ENCODE measurements around the gene KIAA1671.

Gene KIAA1671

DNA sequence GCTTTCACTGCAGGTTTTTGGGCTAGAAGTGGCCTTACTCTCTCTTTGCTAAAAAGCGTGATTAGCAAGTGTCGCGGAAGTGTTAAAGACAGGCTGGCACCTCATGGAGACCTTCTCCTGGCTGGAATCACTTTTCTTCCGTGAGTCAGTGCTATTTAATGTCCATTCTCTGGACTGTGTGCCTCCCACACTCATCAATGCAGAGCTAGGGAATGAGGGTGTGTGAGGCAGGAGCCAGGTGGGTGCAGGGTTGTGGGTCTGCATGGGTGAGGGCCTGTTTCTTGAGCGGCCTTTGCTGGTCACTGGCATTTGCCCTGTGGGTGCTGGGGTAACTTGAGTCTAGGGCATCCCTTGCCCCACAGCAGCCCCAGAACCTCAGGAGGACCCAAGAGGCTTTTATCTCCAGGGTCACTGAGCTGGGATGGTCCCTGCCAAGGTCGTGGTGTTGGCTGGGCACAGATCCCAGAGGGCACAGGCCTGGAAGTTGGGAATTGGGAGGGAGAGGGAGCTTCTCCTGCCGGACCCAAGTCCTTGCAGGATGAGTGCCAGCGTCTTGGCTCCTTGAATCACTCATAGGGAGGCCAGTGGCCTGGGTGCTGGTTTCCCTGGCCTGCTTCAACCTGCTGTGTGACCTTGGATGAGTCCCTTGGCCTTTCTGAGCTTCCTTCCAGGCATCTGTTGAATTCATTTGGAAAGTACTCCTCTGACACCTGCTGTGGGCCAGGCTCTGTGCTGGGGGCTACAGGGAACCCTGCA lies 30.0 kb downstream of the KIAA1671 start:
- DNase-seq = no peak

DNA sequence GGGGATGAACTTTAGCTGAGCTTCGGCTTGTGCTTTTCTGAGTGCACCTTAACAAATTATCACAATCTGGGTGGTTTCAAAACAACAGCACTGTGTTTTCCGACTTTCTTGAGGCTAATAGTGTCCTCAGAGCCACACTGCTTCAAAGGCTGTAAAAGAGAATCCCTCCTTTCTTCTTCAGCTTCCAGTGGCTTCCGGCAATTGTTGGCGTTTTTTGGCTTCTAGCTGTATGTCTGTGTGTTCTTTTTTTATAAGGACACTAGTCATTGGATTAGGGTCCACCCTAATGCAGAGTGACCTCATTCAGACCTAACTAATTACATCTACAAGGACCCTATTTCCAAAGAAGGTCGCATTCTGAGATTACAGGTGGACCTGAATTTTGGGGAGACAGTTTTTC lies 30.6 kb downstream of the KIAA1671 start:
- DNase-seq = no peak

- DNase-seq = no peak
These were observed 31.6 kb downstream of the KIAA1671 start for GRCh38 chr22:24984122-24984521.

GRCh38 chr22:24985826-24986214 lies 33.3 kb downstream of the KIAA1671 start:
- DNase-seq = no peak

DNA sequence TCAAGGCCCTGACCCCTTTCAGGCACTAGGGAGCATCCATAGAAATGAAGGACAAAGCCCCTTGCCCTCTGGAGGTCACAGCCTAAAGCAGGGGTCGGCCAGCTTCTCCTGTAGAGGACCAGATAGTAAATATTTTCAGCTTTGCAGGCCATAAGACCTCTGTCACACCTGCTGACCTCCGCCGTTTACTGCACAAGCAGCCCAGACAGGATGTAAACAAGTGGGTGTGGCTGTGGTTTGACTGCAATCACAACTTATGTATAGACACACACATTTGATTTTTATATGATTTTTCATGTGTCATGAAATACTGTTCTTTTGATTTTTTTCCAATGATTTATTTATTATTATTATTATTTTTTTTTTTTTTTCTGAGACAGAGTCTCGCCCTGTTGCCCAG lies 34.3 kb downstream of the KIAA1671 start:
- no peak for DNase-seq

DNA sequence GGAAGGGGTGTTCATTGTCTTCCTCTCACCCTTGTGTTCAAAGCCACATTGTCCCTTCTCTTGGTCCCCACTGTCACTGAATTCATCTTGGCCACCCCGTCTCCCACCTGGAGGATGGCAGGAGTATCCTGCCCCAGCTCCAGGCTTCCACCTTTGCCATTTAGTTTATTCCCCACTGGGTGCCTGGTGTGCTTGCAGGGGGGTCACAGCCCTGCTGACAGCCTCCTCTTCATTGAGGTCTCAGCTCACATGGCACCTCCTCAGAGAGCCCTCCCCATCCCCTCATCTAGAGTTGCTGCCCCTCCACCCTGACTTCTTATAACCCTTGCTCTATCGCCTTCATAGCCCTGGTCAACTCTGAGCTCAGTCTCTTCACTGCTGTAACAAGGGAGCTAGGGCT lies 36.6 kb downstream of the KIAA1671 start:
- no peak for DNase-seq

DNA sequence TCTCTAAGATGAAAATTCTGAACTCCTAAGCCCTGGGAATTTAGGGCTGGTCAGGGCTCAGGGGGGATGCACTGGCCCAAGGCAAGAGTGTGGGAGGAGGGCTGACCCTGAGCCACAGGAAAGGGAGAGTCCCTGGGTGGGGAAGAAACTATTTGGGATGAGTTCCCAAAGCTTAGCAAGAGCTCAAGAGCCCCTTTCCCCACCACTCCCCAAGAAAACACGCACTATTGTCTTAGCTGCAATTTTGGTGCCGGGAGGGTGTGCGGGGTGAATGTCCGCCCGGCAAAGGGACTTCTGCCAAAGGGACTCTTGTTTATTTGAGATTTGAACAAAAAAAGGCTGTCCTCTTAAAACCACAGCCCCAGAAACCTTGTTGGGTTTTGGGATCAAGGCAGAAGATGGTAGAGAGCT lies 37.0 kb downstream of the KIAA1671 start:
- no peak for DNase-seq

DNA sequence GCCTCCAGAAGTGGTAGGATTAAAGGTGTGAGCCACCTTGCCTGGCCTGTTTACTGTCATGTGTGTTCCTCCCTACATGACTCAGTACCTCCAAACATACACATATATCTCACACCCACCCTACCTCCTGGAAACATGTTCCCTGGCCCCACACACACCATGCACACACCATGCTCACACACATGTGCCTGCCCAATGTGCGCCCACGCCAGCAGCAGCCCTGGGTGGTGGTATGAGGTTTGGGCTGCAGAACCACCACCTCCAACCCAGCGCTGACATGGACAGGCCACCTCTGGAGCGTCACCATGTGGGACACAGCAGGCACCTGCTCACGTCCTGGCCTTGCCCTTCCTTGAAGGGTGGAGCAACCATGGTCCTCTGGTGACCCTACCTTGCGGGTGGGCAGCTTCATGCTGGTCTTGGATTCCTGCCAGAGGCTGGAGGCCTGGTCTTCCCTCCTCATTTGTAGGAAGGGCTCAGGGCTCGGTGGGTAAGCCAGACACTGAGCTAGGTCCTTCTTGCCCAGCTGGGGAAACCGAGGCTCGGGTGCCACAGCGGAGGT lies 37.9 kb downstream of the KIAA1671 start:
- DNase-seq = no peak

- no peak for DNase-seq
These were observed 40.4 kb downstream of the KIAA1671 start for GRCh38 chr22:24992946-24993345.

DNA sequence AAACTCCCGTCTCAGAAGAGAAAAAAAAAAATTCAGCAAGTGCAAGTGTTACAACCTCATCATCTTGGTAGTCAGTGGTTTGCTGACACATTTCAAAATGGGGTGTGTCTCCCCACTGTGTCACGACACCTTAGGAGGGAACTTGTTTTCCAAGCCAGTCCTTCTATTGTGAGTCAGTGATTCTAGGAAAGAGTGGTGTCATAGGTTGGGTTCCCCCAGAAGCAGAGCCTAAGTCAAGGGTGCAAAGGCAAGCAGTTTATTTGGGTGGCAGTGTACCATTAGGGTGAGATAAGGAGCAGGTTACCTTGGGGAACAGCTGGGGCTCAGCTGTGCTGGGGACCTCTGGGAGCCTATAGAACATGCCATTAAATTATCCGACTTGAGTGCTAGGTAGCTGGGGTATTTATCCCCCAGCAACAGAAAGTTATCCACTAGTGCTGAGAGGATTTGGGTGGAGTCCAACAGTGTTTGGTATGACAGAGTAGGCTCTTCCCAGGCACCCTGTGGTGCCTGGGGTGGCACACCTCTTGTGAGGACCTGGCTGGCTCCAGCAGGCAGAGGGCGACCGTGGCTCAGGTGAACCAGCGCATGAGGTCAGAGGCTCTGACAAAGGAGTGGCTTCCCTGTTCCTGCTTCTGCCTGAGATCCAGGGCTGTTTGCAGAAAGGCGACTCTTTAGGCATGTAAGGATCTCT lies 41.7 kb downstream of the KIAA1671 start:
- no peak for DNase-seq

DNA sequence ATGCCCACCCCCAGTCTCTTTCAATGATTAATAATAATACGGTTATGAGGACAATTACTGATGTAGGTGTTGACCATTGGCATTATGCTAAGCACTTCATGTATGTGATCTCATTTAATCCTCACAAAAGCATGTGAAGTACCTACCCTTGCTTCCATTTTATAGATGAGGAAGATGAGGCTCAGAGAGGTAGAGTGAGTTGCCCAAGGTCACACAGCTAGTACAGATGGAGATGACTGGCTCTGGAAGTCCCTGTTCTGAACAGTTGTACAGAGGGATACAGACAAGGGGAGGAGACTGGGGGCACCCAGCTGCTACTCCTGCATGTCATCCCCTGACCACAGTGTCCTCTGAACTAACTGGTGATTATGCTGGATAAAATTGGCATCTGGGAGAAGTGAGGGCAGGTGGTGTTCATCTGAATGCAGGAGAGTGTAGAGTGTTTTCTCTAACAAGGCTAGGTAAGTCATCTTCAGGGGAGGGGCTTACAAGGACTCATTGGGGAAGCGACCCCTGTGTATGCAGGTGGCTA lies 43.2 kb downstream of the KIAA1671 start:
- DNase-seq = no peak

GRCh38 chr22:24996420-24996952 lies 44.0 kb downstream of the KIAA1671 start:
- no peak for DNase-seq

DNA sequence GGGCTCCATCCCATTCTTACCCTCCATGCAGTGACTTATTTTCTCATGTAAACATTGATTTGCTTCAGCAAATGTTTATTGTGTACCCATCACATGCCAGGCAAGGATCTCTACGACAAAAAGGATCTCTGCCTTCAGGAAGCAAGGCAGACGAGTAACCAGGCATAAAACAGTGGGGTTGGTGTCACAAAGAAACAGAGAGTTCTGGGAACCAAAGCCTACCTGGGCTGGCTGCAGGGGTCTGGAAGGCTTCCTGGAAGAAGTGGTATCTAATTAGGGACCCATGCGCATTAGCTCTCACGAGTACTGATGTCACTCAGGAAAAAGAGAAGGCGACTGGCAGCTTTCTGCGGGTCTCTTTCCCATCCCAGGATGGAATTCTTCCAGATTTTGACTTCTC lies 44.5 kb downstream of the KIAA1671 start:
- DNase-seq = no peak

- DNase-seq = no peak
These were observed 48.2 kb downstream of the KIAA1671 start for GRCh38 chr22:25000686-25001085.

DNA sequence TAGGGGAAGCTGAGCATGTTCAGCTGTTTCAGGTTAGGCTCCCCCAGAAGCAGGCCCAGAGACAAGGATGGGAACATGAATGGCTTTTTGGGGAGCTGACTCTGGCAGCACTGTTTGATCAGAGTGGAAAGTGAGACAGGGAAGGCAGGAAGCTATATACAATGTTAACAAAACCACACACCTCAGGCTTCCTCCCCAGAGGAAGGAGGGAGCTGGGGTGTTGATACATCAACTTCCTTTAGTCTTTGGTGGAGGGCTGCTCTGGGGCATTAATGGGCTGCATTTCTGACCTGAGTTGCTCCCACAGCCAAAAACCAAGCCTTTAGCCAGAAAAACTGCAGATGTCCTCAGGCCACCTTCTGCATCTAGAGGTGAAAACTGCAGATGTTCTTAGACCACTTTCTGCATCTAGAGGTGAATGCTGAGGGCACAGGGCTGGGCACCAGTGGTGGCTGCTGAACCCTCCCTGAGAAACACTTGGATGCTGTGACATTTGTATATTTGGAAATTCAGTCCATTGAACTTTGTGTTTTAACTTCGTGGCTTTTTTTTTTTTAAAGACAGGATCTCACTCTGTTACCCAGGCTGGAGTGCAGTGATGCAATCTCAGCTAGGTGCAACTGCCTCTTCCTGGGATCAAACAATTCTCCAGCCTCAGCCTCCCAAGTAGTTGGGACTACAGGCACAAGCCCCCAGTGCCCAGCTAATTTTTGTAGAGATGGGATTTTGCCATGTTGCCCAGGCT lies 49.9 kb downstream of the KIAA1671 start:
- no peak for DNase-seq

DNA sequence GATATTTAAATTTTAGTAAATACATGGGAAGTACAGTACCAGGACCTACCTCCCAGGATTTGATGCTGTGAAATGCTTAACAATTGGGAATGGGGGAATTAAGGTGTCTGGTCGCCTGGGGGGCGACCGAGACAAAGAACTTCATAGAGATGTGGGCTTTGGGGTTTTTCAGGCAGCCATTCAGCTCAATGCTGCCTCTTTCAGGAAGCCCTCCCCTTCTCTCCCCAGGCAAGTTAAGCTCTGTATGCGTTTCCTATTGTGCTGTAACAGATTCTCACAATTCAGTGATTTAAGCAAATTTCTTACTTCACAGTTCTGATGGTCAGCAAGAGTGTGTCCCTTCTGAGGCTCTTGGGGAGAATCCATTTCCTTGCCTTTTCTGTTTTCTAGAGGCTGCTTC lies 53.8 kb downstream of the KIAA1671 start:
- no peak for DNase-seq

DNA sequence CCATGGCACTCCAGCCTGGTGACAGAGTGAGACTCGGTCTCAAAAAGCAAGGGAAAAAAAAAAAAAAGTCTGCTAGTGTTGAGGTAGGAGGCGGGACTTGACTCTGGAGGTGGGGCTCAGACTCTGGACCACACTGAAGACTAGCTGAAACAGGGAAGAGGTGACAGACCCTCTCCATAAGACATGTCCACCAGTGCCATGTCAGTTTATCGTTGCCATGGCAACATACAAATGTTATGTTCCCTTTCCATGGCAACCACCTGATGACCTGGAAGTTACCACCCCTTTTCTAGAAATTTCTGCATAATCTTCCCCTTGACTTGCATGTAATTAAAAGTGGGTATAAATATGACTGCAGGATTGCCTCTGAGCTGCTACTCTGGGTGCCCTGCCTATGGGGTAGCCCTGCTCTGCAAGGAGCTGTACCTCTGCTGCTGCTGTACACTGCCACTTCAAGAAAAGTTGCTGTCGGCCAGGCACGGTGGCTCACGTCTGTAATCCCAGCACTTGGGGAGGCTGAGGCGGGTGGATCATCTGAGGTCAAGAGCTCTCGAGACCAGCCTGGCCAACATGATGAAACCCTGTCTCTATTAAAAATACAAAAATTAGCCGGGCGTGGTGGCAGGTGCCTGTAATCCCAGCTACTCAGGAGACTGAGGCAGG lies 55.1 kb downstream of the KIAA1671 start:
- no peak for DNase-seq

DNA sequence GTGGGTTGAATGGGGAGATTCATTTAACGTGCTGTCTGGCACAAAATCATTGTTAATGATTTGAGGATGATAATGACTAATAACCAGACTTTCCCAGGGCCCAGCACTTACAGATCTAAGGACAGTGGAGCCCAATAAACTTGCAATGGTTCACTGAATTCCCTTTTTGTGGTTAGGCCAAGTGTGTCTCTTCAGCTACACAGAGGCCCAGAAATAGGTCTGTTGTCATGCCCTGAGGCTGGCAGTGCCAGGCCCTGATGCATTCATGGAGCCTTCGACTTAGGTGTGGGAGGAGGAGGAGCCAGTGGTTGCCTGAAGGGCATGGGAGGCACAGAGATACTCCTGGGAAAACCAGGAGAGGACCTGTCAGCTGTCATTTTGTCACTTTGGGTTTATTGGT lies 56.1 kb downstream of the KIAA1671 start:
- DNase-seq = peak; percentile 45

DNA sequence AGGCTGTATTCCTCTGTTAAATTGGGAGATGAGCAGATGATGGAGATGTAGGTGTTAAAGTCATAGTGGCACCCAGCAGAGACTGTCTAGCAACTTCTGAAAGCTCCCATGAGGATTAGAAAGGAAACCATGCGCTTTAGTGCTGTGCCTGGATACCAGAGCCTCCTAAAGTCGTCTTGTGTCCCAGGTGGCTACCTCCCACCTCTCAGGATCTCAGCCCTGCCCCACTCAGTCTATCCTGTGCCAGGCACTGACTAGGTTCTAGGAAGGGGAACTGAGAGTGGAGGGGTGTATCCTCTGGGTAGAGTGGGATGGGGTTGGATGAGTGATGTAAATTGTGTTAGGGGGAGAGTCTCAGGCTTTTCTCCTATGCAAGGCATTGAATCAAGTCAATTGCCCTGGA lies 60.2 kb downstream of the KIAA1671 start:
- no peak for DNase-seq

DNA sequence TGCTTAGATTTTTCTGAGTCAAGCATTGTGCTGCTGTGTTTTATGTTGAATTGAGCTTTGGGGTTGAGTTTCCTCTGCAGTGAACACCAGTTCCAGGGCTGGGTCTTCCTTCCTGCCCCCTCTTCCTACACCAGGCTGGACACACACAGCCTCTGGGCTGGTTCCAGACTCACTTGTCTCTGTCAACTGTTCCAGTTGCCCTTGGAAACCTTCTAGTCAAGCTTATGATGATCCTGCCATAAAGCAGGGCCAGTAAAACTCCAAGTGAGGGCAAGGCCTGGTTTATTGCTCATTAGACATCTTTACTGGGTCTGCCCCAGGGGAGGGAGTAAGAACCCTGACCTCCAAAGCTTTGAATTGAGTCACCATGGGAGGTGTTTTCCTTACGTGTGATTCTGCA lies 61.1 kb downstream of the KIAA1671 start:
- no peak for DNase-seq

DNA sequence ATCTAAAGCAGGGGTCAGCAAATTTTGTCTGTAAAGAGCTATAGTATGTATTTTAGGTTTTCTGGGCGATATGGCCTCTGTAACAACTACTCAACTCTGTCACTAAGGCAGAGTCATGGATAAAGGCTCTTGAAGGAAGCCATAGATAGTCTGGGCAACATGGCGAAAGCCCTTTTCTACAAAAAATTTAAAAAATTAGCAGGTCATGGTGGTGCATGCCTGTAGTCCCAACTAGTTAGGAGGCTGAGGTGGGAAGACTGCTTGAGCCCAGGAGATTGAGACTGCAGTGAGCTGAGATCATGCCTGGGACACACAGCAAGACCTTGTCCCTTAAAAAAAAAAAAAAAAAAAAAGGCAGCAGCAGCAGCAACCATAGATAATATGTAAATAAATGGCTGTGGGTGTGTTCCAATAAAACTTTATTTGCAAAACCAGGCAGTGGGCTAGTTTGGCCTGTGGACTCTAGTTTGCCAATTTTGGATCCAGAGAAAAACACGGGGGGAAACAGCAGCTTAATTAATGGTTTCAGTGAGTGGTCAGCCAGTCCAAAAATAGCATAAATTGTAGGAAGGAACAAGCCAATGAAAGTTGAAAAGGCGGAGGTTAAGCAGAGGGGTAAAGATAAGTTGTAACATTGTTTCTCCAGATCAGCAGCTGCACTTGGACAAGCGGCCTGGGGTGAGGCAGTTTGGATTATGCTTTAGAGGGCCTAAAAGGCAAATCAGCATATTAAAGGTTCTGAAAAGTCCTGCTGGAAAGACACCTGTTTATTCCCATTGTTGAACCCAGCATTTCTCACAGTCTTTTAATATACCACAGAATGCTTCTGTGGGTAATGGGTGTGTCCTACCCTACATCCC lies 62.6 kb downstream of the KIAA1671 start:
- DNase-seq = no peak

GRCh38 chr22:25016311-25016710 lies 63.8 kb downstream of the KIAA1671 start:
- DNase-seq = no peak

Data from DMS79 treated with DMSO at 0.1 percent for 48 hours (cell line).